HUES48 (cell line): ENCODE data around the gene PARD6G.

Experiments used
- H3K27ac ChIP-seq: one replicate; pipeline ENCODE4 v1.7.0; 2013; ENCODE audit warnings: low read depth, low read length, inconsistent platforms
- H3K27me3 ChIP-seq: 2 replicates; pipeline ENCODE4 v1.6.1; 2013; ENCODE audit warnings: mild to moderate bottlenecking, low read length; ENCODE audit not compliant: control insufficient read depth, insufficient read depth
- H3K36me3 ChIP-seq: 2 replicates; pipeline ENCODE4 v1.6.1; 2013; ENCODE audit warnings: low read length; ENCODE audit not compliant: control insufficient read depth, insufficient read depth
- H3K4me1 ChIP-seq: 2 replicates; pipeline ENCODE4 v1.6.1; 2013; ENCODE audit warnings: mild to moderate bottlenecking, low read length; ENCODE audit not compliant: control insufficient read depth, insufficient read depth
- H3K4me3 ChIP-seq: 2 replicates; pipeline ENCODE4 v1.5.1; 2013; ENCODE audit warnings: mild to moderate bottlenecking, low read depth, low read length
- H3K9ac ChIP-seq: 2 replicates; pipeline ENCODE4 v1.6.1; 2013; ENCODE audit warnings: mild to moderate bottlenecking, low read depth, low read length, moderate library complexity
- H3K9me3 ChIP-seq: 2 replicates; pipeline ENCODE4 v1.6.1; 2013; ENCODE audit warnings: low read length; ENCODE audit not compliant: control insufficient read depth, insufficient read depth

The PARD6G gene

DNA sequence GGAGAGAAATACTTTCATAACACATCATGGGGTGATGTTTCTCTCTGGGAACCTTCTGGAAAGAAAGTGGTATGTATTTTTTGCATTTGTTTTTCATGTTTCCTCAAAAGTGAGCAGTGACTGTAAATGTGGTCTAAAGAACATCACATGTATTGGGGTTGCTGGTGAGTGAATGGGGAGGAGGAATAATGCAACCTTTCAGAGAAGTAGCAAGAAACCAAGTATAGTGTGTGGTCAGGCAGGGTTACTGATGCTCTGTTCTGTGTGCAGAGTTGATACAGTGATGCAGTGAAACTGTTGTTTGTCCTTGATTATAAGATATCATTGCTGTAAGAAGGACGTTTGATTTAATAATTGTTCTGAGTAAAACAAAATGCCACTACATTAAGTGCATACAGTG is 114.2 kb downstream of the PARD6G start:
- Histone ChIP-seq H3K9me3 (no peaks in the 10 kb centered on the region), H3K36me3 (peaks cover 64% of the 10 kb centered on the region), H3K4me1 (peaks cover 17% of the 10 kb centered on the region), H3K4me3 (no peak overlapping the region), H3K27me3 (no peaks in the 10 kb centered on the region), H3K9ac (no peak overlapping the region), H3K27ac (no peak overlapping the region)

- Histone ChIP-seq H3K4me3 (no peak overlapping the region), H3K36me3 (peaks cover 56% of the 10 kb centered on the region), H3K27ac (no peak overlapping the region)
Measured at GRCh38 chr18:80132180-80132812, 115.0 kb downstream of the PARD6G start.

DNA sequence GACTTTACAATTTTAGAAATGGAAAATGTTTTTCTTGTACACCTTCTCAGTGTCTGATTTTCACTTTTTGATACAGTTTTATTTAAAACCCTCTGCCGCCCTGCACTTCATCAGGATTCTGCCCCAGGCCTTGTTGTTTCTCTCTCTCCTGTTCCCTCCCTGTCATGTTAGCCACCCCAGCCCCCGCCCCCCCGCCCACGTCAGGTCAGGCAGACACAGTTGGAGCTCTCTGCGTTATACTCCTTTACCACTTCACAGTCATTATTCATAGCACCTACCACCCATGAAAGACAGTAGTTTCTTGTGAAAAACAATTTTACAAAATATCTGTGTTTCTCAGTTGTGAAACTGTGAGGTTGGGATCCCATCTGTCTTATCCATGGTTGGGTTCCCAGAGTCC is 116.8 kb downstream of the PARD6G start:
- Histone ChIP-seq H3K27me3 (no peaks in the 10 kb centered on the region), H3K27ac (no peak overlapping the region), H3K9me3 (no peaks in the 10 kb centered on the region), H3K36me3 (peaks cover 44% of the 10 kb centered on the region), H3K9ac (no peak overlapping the region), H3K4me3 (no peak overlapping the region), H3K4me1 (peaks cover 17% of the 10 kb centered on the region)

More at GRCh38 chr18:80132180-80132812, 115.0 kb downstream of the PARD6G start:
- Histone ChIP-seq H3K9me3 (no peaks in the 10 kb centered on the region), H3K9ac (no peak overlapping the region), H3K27me3 (no peaks in the 10 kb centered on the region), H3K4me1 (peaks cover 17% of the 10 kb centered on the region)

- Histone ChIP-seq H3K9ac (no peak overlapping the region), H3K9me3 (no peaks in the 10 kb centered on the region), H3K36me3 (peaks cover 37% of the 10 kb centered on the region)
Measured at GRCh38 chr18:80129672-80130367, 117.5 kb downstream of the PARD6G start.

GRCh38 chr18:80127635-80128034 is 119.7 kb downstream of the PARD6G start:
- H3K36me3 ChIP-seq, result peaks cover 20% of the 10 kb centered on the region; the same call in 1 of the 2 replicates
- peaks cover 17% of the 10 kb centered on the region for H3K4me1 ChIP-seq
- H3K4me3 ChIP-seq, result no peak overlapping the region
- H3K27me3 ChIP-seq, result no peaks in the 10 kb centered on the region
- H3K9me3 ChIP-seq, result no peaks in the 10 kb centered on the region
- H3K9ac ChIP-seq, result no peak overlapping the region
- H3K27ac ChIP-seq, result no peak overlapping the region

More at GRCh38 chr18:80129672-80130367, 117.5 kb downstream of the PARD6G start:
- H3K4me3 ChIP-seq, result no peak overlapping the region
- no peak overlapping the region for H3K27ac ChIP-seq
- H3K27me3 ChIP-seq, result no peaks in the 10 kb centered on the region
- H3K4me1 ChIP-seq, result peaks cover 17% of the 10 kb centered on the region

GRCh38 chr18:80126797-80127196 is 120.5 kb downstream of the PARD6G start:
- no peak overlapping the region for H3K27ac ChIP-seq
- no peaks in the 10 kb centered on the region for H3K27me3 ChIP-seq
- peaks cover 18% of the 10 kb centered on the region for H3K36me3 ChIP-seq
- H3K4me3 ChIP-seq, result no peak overlapping the region
- no peak overlapping the region for H3K9ac ChIP-seq
- no peaks in the 10 kb centered on the region for H3K9me3 ChIP-seq
- H3K4me1 ChIP-seq, result peaks cover 17% of the 10 kb centered on the region

DNA sequence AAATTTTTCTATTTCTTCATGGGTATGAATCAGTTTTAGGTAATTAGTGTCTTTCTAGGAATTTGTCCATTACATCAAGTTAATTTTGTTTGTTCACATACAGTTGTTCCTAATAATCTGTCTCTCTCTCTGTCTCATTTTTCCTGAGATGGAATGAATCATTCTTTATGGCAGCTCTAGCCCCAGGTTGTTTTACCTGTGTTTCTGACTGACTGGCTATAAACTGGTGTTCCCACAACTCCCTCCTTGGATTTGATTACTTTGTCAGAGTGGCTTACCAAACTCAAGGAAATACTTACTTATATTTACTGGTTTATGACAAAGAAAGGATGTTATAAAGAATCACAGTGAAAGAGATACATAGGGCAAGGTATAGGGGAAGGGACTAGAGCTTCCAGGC is 123.2 kb downstream of the PARD6G start:
- Histone ChIP-seq H3K27ac (no peak overlapping the region), H3K36me3 (peaks cover 40% of the 10 kb centered on the region), H3K9ac (no peak overlapping the region), H3K4me3 (no peak overlapping the region), H3K9me3 (no peaks in the 10 kb centered on the region), H3K27me3 (no peaks in the 10 kb centered on the region), H3K4me1 (peaks cover 15% of the 10 kb centered on the region)

- Histone ChIP-seq H3K27me3 (no peaks in the 10 kb centered on the region), H3K9me3 (no peaks in the 10 kb centered on the region), H3K4me3 (no peak overlapping the region), H3K36me3 (peaks cover 53% of the 10 kb centered on the region), H3K4me1 (peaks cover 39% of the 10 kb centered on the region), H3K27ac (no peak overlapping the region), H3K9ac (no peak overlapping the region)
Measured at GRCh38 chr18:80120932-80121331, 126.4 kb downstream of the PARD6G start.

DNA sequence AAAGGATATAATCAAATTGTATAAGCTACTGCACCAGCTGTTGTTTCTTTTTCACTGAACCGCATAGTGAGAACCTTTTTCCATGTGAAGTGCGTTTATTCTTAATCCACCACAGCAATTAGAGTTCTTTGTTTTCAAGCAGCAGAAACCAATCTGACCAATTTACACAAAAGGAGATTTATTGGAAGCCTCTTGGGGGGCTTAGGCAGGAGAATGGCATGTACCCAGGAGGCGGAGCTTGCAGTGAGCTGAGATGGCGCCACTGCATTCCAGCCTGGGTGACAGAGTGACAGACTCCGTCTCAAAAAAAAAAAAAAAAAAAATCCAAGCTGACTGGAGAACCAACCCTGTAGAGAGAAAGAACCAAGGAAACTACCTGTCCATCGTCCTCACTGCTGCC is 128.2 kb downstream of the PARD6G start:
- Histone ChIP-seq H3K9ac (no peak overlapping the region), H3K27me3 (no peaks in the 10 kb centered on the region), H3K4me3 (peak overlapping the region; percentile 32; the same call in 1 of the 2 replicates), H3K9me3 (no peaks in the 10 kb centered on the region), H3K27ac (peak overlapping the region; percentile 91), H3K4me1 (peaks cover 44% of the 10 kb centered on the region), H3K36me3 (peaks cover 48% of the 10 kb centered on the region)

DNA sequence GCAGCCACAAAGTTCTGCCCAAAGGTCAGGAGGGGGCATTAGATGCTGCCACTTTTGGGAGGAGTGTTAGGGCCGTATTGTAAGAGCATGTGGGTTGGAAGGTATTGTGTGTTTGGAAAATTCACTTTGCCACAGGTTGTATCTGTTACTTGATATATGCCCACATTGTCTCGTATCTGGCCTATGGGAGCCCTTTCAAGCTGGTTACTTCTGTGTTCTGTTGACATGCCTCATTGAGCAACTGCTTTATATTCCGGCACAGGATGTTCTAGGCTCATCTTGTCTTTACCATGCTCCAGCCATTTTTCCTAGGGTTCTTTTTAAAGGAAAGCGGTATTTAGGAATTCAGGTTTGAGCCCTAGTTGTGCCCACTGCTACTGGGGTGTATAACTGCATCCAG is 132.3 kb downstream of the PARD6G start:
- Histone ChIP-seq H3K27me3 (no peaks in the 10 kb centered on the region), H3K9ac (no peak overlapping the region), H3K4me3 (no peak overlapping the region), H3K4me1 (peaks cover 68% of the 10 kb centered on the region), H3K27ac (no peak overlapping the region), H3K9me3 (no peaks in the 10 kb centered on the region), H3K36me3 (peaks cover 40% of the 10 kb centered on the region)

DNA sequence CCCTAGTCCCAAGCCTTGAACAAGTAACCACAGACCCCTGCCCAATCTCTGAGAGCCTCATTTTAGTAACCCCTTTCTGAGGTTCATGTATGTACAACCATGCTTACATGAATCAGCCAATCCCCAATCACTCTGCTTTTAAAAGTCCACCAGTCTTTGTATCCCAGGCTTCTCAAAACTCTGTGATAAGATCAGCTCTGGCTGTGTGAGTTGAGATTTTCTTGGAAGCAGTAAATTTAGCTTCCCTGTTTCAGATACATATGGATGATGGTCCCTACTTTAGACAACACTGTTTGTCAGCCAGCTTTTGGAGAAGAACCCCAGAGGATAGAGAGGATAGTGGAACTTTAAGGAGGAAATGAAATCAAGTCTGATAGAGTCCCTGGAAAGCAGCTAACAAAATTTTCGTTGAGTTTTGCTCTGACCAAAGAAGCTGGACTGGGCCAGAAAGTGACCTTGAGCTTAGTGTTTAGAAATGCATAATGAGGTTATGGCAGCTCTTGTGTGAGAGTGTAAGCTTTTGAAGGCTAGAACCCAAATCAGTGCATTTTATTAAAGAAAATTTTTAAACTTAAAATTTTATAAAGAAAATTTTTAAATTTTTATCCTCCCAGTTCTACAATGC is 134.6 kb downstream of the PARD6G start:
- Histone ChIP-seq H3K4me3 (no peak overlapping the region), H3K27me3 (no peaks in the 10 kb centered on the region), H3K4me1 (peaks cover 53% of the 10 kb centered on the region), H3K9ac (no peak overlapping the region), H3K9me3 (no peaks in the 10 kb centered on the region), H3K36me3 (peaks cover 21% of the 10 kb centered on the region), H3K27ac (peak overlapping the region; percentile 5)
